HG03354 (cell line): ENCODE measurements around the gene FBXO5.
"Not testable (repeated sequence)": the region's sequence is repeated elsewhere in the genome, so short reads cannot be mapped to it uniquely, and the experiment has no call there.

Source experiments
- ATAC-seq: cut with Tn5 transposase; IDR thresholded peaks from one replicate; pipeline ENCODE4 v1.9.1; 2021; ENCODE audit warnings: mild to moderate bottlenecking; ENCODE audit not compliant: unreplicated experiment, poor library complexity, severe bottlenecking

FBXO5 gene

GRCh38 chr6:152999538-152999937 lies 16.7 kb upstream of the FBXO5 start:
- ATAC-seq = not testable (repeated sequence)

- ATAC-seq = no peak
Measured at GRCh38 chr6:152993847-152994246, 11.0 kb upstream of the FBXO5 start.

- ATAC-seq = peak; percentile 40
Measured at GRCh38 chr6:152993431-152993830, 10.6 kb upstream of the FBXO5 start.

GRCh38 chr6:152986978-152987377 lies 4.1 kb upstream of the FBXO5 start:
- no peak for ATAC-seq

- ATAC-seq = not testable (repeated sequence)
Measured at GRCh38 chr6:152985300-152985699, 2.5 kb upstream of the FBXO5 start.

GRCh38 chr6:152984513-152984872 lies 1.7 kb upstream of the FBXO5 start:
- ATAC-seq = peak; percentile 29

- peak; percentile 29 for ATAC-seq
Measured at GRCh38 chr6:152983637-152984512, 1.0 kb upstream of the FBXO5 start.

GRCh38 chr6:152981989-152982903 lies 595 bp downstream of the FBXO5 start:
- ATAC-seq = peak; percentile 2

- no peak for ATAC-seq
Measured at GRCh38 chr6:152981219-152981618, 1.6 kb downstream of the FBXO5 start.

GRCh38 chr6:152980656-152981055 lies 2.2 kb downstream of the FBXO5 start:
- no peak for ATAC-seq

- no peak for ATAC-seq
Measured at GRCh38 chr6:152979116-152979515, 3.7 kb downstream of the FBXO5 start.

- no peak for ATAC-seq
Measured at GRCh38 chr6:152978058-152978457, 4.8 kb downstream of the FBXO5 start.

- no peak for ATAC-seq
Measured at GRCh38 chr6:152977556-152977955, 5.3 kb downstream of the FBXO5 start.

GRCh38 chr6:152976749-152977148 lies 6.1 kb downstream of the FBXO5 start:
- ATAC-seq = no peak

GRCh38 chr6:152975204-152975915 lies 7.5 kb downstream of the FBXO5 start:
- peak; percentile 64 for ATAC-seq

GRCh38 chr6:152973916-152974315 lies 8.9 kb downstream of the FBXO5 start:
- ATAC-seq = no peak

GRCh38 chr6:152969688-152970418 lies 13.0 kb downstream of the FBXO5 start:
- ATAC-seq = no peak

GRCh38 chr6:152966168-152966894 lies 16.5 kb downstream of the FBXO5 start:
- ATAC-seq = not testable (repeated sequence)

GRCh38 chr6:152959333-152959732 lies 23.5 kb downstream of the FBXO5 start:
- ATAC-seq = no peak
